Upper lobe of left lung (tissue), 6 donors: Measurements from ENCODE around the gene TUT7. TPM values are rescaled to one million over a fixed set of nuclear protein-coding genes. Genes with fewer than 3 reads are reported as not detected.
A peak's percentile ranks its signal among the peaks of the same experiment; 100 is the strongest.

ENCODE experiments used
- ATAC-seq, 2 donors: fragments of 200-7000 bp; cut with Tn5 transposase; one replicate each; pipeline ENCODE4 v1.9.1; 2022; ENCODE audit warnings: mild to moderate bottlenecking in 2 of 2, moderate library complexity in 2 of 2; ENCODE audit not compliant: low FRiP score in 2 of 2
- DNase-seq, 2 donors: peaks; one replicate each; pipeline ENCODE4 v3.0.0-alpha.2; 2019 to 2020
- H3K27ac ChIP-seq, 4 donors: fragments of 200-600 bp; sonication (generic); one replicate each; pipeline ENCODE4 v1.5.1; 2016 to 2019
- H3K27me3 ChIP-seq, 4 donors: fragments of 200-600 bp; sonication (generic); one replicate each; pipeline ENCODE4 v1.5.1; 2017 to 2019
- H3K36me3 ChIP-seq, 4 donors: fragments of 200-600 bp; sonication (generic); one replicate each; pipeline ENCODE4 v1.5.1; 2016 to 2019
- H3K4me1 ChIP-seq, 4 donors: fragments of 200-600 bp; sonication (generic); one replicate each; pipeline ENCODE4 v1.5.1; 2018 to 2019
- H3K4me3 ChIP-seq, 4 donors: fragments of 200-600 bp; sonication (generic); one replicate each; pipeline ENCODE4 v1.5.1; 2017 to 2019; ENCODE audit warnings: mild to moderate bottlenecking in 2 of 4, moderate library complexity in 1 of 4
- H3K9me3 ChIP-seq, 4 donors: fragments of 200-600 bp; sonication (generic); one replicate each; pipeline ENCODE4 v1.5.1; 2018 to 2019
- EP300 ChIP-seq, 4 donors: sonication (generic); formaldehyde crosslinking; IDR thresholded peaks; one replicate each; pipeline ENCODE4 v1.5.1; 2017; ENCODE audit warnings: antibody characterized with exemption in 4 of 4, control low read depth in 2 of 4
- POLR2A ChIP-seq, 4 donors: fragments of 450-650 bp; IDR thresholded peaks; one replicate each; pipeline ENCODE4 v1.5.1; 2016 to 2017; ENCODE audit warnings: antibody characterized with exemption in 4 of 4, mild to moderate bottlenecking in 2 of 4
- POLR2AphosphoS5 ChIP-seq, 2 donors: sonication (generic); formaldehyde crosslinking; IDR thresholded peaks; one replicate each; pipeline ENCODE4 v1.5.1; 2017; ENCODE audit warnings: antibody characterized with exemption in 2 of 2
- WGBS, 2 donors: methylation state at CpG; one replicate each; pipeline ENCODE4 v1.1.5; 2017 to 2018; 5-methylcytosine and 5-hydroxymethylcytosine counted together
- total RNA-seq, 6 donors: library from RNA; depleted of rRNA in 4 of 6; stranded (reverse); fragments of >200 nt in 4 of 6; gene quantifications; one replicate each; pipeline versions ENCODE4 v1.1.0 to v1.2.1, GENCODE V29; 2016 to 2021
- TF ChIP-seq, protein P1 (sequence below), 6 experiments: fragments of 450-650 bp in 4 of 6; fragments of 200-600 bp in 2 of 6; sonication (generic) in 2 of 6; IDR thresholded peaks; one replicate each; pipeline ENCODE4 v1.5.1; 2016 to 2019; ENCODE audit warnings: antibody characterized with exemption in 6 of 6
- donor health status: DM: no; HTN: no; CAD: no; lungs with moderate emphysema.
- donor health status: DM: no; HTN: yes; CAD: no; lungs with severe emphysema.

Gene TUT7
- total RNA-seq, 6 donors from 2014 or later: 28.6 to 159 (median 47.3) TPM

DNA sequence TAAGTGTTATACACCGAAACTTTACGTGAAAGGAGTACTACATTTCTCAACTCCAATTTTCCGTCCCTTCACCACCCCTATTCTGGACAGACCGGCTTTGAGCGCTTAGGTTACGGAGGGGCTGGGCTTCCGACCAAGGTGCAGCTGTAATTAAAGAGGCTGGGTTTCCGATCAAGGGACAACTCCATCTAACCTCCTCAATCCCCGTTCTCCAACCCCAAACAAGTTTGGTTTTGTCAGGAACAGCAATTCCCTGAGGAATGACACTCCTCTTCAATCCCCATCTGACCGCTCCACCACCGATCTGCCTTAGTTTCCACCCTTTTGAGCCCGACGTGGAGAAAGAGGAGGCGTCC lies 577 bp downstream of the TUT7 start:
- H3K36me3 ChIP-seq: peaks cover 0 to 26% (median 0%) of the 10 kb centered on the region in 4 donors
- peak overlapping the region; percentile 58 to 93 (median 78) for H3K4me3 ChIP-seq
- peak in 1 of 2 donors; percentile 55 for DNase-seq
- H3K4me1 ChIP-seq: peaks cover 39 to 55% (median 42%) of the 10 kb centered on the region in 4 donors
- peak; percentile 33 to 62 for ATAC-seq
- no peak for TF ChIP-seq POLR2AphosphoS5 (IDR thresholded peaks at IDR 0.05)
- 0 to 1% methylated on average over 14 of the region's 14 CpGs for whole genome bisulfite sequencing, 2 donors
- peak overlapping the region; percentile 92 to 99 (median 95) for H3K27ac ChIP-seq
- no peaks in the 10 kb centered on the region for H3K27me3 ChIP-seq
- H3K9me3 ChIP-seq: no peaks in the 10 kb centered on the region

DNA sequence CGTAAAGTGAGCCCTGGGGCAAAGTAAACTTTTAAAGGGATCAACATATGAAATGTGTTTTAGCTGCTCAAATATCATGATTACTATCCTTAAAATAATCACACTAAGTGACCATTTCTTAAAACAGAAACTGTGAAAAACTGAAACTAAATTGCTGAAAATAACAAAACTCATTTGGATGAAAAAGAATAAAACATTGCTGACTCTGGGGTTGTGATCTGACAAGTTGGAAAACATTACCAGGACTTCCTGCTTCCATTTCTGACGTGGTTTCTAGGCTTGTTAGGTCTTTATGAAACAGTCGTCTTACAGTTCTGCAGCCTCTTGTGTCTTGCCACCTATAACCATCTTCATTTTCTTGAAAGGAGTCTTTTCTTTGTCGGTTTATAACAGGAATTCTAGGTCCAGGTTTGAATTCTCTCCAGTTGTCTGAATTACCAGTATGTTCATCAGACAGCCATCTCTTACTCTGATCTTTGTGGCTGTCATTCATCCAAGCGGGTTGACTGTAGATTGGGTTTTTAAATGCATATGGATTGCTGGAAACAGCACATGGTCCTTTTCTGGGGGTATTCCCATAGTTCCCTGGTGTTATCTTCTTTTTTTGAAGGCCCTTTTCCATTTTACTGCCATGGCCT lies 1.7 kb downstream of the TUT7 start:
- H3K27ac ChIP-seq: peak overlapping the region in 2 of 4 donors; percentile 96 to 99
- DNase-seq: no peak
- no peaks in the 10 kb centered on the region for H3K9me3 ChIP-seq
- no peak for TF ChIP-seq EP300 (IDR thresholded peaks at IDR 0.05)
- no peak for TF ChIP-seq POLR2AphosphoS5 (IDR thresholded peaks at IDR 0.05)
- peak in 1 of 4 donors; percentile 48 for TF ChIP-seq POLR2A (IDR thresholded peaks at IDR 0.05)
- TF ChIP-seq, protein P1, sequence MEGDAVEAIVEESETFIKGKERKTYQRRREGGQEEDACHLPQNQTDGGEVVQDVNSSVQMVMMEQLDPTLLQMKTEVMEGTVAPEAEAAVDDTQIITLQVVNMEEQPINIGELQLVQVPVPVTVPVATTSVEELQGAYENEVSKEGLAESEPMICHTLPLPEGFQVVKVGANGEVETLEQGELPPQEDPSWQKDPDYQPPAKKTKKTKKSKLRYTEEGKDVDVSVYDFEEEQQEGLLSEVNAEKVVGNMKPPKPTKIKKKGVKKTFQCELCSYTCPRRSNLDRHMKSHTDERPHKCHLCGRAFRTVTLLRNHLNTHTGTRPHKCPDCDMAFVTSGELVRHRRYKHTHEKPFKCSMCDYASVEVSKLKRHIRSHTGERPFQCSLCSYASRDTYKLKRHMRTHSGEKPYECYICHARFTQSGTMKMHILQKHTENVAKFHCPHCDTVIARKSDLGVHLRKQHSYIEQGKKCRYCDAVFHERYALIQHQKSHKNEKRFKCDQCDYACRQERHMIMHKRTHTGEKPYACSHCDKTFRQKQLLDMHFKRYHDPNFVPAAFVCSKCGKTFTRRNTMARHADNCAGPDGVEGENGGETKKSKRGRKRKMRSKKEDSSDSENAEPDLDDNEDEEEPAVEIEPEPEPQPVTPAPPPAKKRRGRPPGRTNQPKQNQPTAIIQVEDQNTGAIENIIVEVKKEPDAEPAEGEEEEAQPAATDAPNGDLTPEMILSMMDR (IDR thresholded peaks at IDR 0.05): no peak
- ATAC-seq: no peak
- peak overlapping the region in 3 of 4 donors; percentile 67 to 93 (median 90) for H3K4me3 ChIP-seq
- H3K36me3 ChIP-seq: peaks cover 0 to 26% (median 0%) of the 10 kb centered on the region in 4 donors
- no peaks in the 10 kb centered on the region for H3K27me3 ChIP-seq
- WGBS, 2 donors: 49 to 52% methylated on average over 5 of the region's 5 CpGs
- H3K4me1 ChIP-seq: peaks cover 43 to 66% (median 50%) of the 10 kb centered on the region in 4 donors

DNA sequence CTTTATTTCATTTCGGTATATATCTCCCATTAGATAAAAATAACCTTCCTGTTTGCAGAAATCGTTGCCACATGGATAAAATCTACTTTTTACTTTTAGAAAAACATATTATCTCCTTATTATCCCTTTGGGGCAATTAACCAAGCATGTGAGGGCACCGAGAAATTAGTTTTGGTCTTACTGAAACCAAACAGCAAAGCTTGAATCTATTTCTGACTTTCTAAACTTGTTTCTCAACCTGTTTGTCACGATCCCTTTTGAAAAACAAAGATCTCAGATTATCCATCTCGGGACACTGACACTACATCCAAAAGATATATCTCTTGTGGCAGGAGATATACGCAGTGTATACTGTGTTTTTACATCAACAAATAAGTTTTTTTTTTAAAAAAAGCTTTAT lies 2.3 kb downstream of the TUT7 start:
- Histone ChIP-seq H3K27me3 (no peaks in the 10 kb centered on the region), H3K36me3 (peaks cover 0 to 26% (median 0%) of the 10 kb centered on the region in 4 donors), H3K27ac (peak overlapping the region in 1 of 4 donors; percentile 32), H3K9me3 (no peaks in the 10 kb centered on the region), H3K4me3 (peak overlapping the region in 2 of 4 donors; percentile 90 to 93), H3K4me1 (peaks cover 49 to 69% (median 57%) of the 10 kb centered on the region in 4 donors)
- no peak for TF ChIP-seq POLR2A (IDR thresholded peaks at IDR 0.05)
- TF ChIP-seq, protein P1 (IDR thresholded peaks at IDR 0.05): no peak
- TF ChIP-seq EP300 (IDR thresholded peaks at IDR 0.05): no peak
- TF ChIP-seq POLR2AphosphoS5 (IDR thresholded peaks at IDR 0.05): no peak
- 57 to 68% methylated on average over 6 of the region's 6 CpGs for WGBS, 2 donors
- ATAC-seq (no peak), DNase-seq (no peak)

DNA sequence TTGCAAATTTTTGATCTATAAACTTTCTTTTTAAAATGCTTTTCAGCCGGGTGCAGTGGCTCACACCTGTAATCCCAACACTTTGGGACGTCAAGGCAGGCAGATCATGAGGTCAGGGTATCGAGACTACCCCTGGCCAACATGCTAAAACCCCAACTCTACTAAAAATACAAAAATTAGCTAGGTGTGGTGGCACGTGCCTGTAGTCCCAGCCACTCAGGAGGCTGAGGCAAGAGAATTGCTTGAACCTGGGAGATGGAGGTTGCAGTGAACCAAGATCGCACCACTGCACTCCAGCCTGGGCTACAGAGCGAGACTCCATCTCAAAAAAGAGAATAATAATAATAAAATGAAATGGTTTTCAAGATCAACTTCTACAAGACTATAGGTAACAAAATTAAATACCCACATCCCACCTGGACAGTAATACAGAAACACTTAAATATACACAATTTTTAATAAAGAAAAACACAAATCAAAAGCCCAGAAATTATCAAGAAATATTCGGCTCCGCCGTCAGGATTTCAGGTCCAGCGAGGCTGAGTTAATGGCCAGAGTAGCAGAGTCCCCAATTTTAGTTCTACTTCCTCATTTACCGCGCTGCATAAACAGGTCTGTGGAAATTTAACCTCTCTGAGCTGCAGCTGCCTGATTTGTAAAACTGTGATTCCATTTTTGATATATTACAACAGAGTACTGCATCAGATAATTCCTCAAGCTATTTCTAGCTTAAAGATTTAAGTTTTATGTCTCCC lies 4.0 kb downstream of the TUT7 start:
- H3K4me1 ChIP-seq: peaks cover 52 to 72% (median 62%) of the 10 kb centered on the region in 4 donors

DNA sequence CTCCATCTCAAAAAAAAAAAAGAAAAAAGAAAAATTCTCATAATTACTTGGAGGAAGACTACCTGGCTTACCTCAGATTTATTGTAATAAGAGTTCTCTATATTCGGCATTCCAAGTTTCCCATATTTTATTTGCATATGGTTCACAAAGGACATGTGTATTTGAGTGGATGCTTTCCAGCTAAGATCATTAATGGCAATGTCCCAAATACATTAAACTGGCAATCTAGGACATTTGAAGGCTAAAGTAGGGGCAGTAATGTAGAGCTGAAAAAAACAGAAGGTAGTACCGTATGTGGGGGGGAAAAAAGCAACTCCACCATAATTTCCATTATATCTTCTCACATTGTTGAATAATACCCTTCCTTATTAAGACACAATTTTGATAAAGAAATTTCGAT lies 4.9 kb downstream of the TUT7 start:
- ATAC-seq: no peak
- no peak for TF ChIP-seq EP300 (IDR thresholded peaks at IDR 0.05)
- TF ChIP-seq POLR2A (IDR thresholded peaks at IDR 0.05): no peak
- 59 to 66% methylated on average over 3 of the region's 3 CpGs for WGBS, 2 donors

More for the DNA sequence above, 4.0 kb downstream of the TUT7 start:
- TF ChIP-seq EP300 (IDR thresholded peaks at IDR 0.05) (no peak), POLR2AphosphoS5 (IDR thresholded peaks at IDR 0.05) (no peak), POLR2A (IDR thresholded peaks at IDR 0.05) (no peak)
- TF ChIP-seq, protein P1 (IDR thresholded peaks at IDR 0.05): no peak
- no peak for DNase-seq
- peak overlapping the region in 3 of 4 donors; percentile 12 to 93 (median 23) for H3K4me3 ChIP-seq
- 70 to 82% methylated on average over 12 of the region's 12 CpGs for WGBS, 2 donors
- H3K36me3 ChIP-seq: peaks cover 0 to 39% (median 7%) of the 10 kb centered on the region in 4 donors
- no peak for ATAC-seq
- no peaks in the 10 kb centered on the region for H3K9me3 ChIP-seq
- H3K27me3 ChIP-seq: no peaks in the 10 kb centered on the region
- peak overlapping the region in 2 of 4 donors; percentile 56 to 66 for H3K27ac ChIP-seq

More for the DNA sequence above, 4.9 kb downstream of the TUT7 start:
- peaks cover 3 to 48% (median 14%) of the 10 kb centered on the region in 4 donors for H3K36me3 ChIP-seq
- no peak for DNase-seq
- H3K9me3 ChIP-seq: no peaks in the 10 kb centered on the region
- peak overlapping the region in 1 of 4 donors; percentile 66 for H3K27ac ChIP-seq
- H3K27me3 ChIP-seq: no peaks in the 10 kb centered on the region
- peaks cover 52 to 67% (median 62%) of the 10 kb centered on the region in 4 donors for H3K4me1 ChIP-seq
- H3K4me3 ChIP-seq: peak overlapping the region in 1 of 4 donors; percentile 93
